Uterus (tissue), 2 donors: ENCODE data around the gene GLIS1.

Experiments used
- POLR2A ChIP-seq, 2 donors: fragments of 450-650 bp; IDR thresholded peaks; one replicate each; pipeline ENCODE4 v1.6.1; 2016; ENCODE audit warnings: antibody characterized with exemption in 2 of 2, mild to moderate bottlenecking in 1 of 2, moderate library complexity in 1 of 2
- TF ChIP-seq, protein P1 (sequence below), 4 experiments: fragments of 200-600 bp in 2 of 4; fragments of 450-650 bp in 2 of 4; sonication (generic) in 2 of 4; IDR thresholded peaks; one replicate each; pipeline ENCODE4 v1.5.1; 2016 to 2019; ENCODE audit warnings: antibody characterized with exemption in 4 of 4, mild to moderate bottlenecking in 2 of 4, moderate library complexity in 1 of 4

DNA sequence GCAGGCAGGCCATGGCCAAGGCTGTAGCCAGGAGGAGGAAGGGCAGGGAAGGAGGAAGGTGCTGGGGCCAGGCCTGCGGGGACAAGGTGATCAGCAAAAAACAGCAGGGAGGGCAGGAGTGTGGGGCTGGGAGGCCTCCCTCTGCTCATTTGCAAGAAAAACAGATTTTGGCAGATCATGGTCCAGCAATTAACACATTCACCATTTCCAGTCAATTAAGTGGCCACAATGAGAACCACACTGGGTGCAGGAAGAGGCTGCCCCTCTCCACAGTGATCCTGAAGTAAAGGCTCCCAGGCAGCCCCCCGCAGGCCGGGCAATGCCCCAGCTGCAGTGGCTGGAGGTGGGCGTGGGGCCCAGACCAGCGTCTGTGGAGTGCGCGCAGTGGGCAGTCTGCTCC lies 225.1 kb downstream of the GLIS1 start:
- TF ChIP-seq, protein P1, sequence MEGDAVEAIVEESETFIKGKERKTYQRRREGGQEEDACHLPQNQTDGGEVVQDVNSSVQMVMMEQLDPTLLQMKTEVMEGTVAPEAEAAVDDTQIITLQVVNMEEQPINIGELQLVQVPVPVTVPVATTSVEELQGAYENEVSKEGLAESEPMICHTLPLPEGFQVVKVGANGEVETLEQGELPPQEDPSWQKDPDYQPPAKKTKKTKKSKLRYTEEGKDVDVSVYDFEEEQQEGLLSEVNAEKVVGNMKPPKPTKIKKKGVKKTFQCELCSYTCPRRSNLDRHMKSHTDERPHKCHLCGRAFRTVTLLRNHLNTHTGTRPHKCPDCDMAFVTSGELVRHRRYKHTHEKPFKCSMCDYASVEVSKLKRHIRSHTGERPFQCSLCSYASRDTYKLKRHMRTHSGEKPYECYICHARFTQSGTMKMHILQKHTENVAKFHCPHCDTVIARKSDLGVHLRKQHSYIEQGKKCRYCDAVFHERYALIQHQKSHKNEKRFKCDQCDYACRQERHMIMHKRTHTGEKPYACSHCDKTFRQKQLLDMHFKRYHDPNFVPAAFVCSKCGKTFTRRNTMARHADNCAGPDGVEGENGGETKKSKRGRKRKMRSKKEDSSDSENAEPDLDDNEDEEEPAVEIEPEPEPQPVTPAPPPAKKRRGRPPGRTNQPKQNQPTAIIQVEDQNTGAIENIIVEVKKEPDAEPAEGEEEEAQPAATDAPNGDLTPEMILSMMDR (IDR thresholded peaks at IDR 0.05) = no peak
- TF ChIP-seq POLR2A (IDR thresholded peaks at IDR 0.05) = no peak
